Endothelial cell of umbilical vein (primary cell): ENCODE data around the gene MACROD2. TPM values are rescaled to one million over a fixed set of nuclear protein-coding genes. Genes with fewer than 3 reads are reported as not detected.

ENCODE experiments used
- BruUV-seq: library from RNA; stranded (reverse); fragments of 400-500 nt; replicated peaks from 2 replicates; lab custom pipeline; 2021; lab: Mats Ljungman, UMichigan
- CTCF ChIA-PET: fragments of 300-600, 350-600 bp; sonication (Branson Sonifier 250); formaldehyde crosslinking; loops from one replicate; lab custom pipeline; 2021; ENCODE audit warnings: antibody characterized with exemption, inconsistent platforms; lab: Charles Lee
- POLR2A ChIA-PET: fragments of 300-600, 350-600 bp; sonication (Branson Sonifier 250); formaldehyde crosslinking; loops from one replicate; lab custom pipeline; 2021; ENCODE audit warnings: antibody characterized with exemption, inconsistent platforms; lab: Charles Lee
- DNase-seq: peaks from one replicate; pipeline ENCODE4 v3.0.0-alpha.2; 2011; ENCODE audit warnings: low read depth, low spot score
- FAIRE-seq: peaks from 2 replicates; lab custom pipeline; 2011; peaks lifted over from hg19 to GRCh38; lab: Jason Lieb, UNC
- H2AFZ ChIP-seq: 2 replicates; pipeline ENCODE4 v1.6.0; 2012; ENCODE audit warnings: low read depth, low read length, control low read depth, inconsistent platforms
- H3K27ac ChIP-seq: 2 replicates; pipeline ENCODE4 v1.5.1; 2011; ENCODE audit warnings: low read depth, mild to moderate bottlenecking, control low read depth, low read length, moderate library complexity; ENCODE audit not compliant: insufficient read depth
- H3K27me3 ChIP-seq, 2 experiments: 2 replicates each; pipeline versions ENCODE4 v1.6.0 to v1.6.1; 2011; ENCODE audit warnings: low read length in 2 of 2, mixed read lengths in 1 of 2; ENCODE audit not compliant: control insufficient read depth in 2 of 2, insufficient read depth in 2 of 2
- H3K36me3 ChIP-seq, 2 experiments: 2 replicates in 1 of 2; 3 replicates in 1 of 2; pipeline ENCODE4 v1.5.1; 2011; ENCODE audit warnings: low read length in 2 of 2, mild to moderate bottlenecking in 1 of 2, moderate library complexity in 1 of 2; ENCODE audit not compliant: control insufficient read depth in 2 of 2, insufficient read depth in 2 of 2; ENCODE audit errors: extremely low read depth in 1 of 2
- H3K4me1 ChIP-seq: 3 replicates; pipeline ENCODE4 v1.5.1; 2011; ENCODE audit warnings: mild to moderate bottlenecking, low read length; ENCODE audit not compliant: control insufficient read depth, insufficient read depth; ENCODE audit errors: extremely low read depth
- H3K4me2 ChIP-seq: 2 replicates; pipeline ENCODE4 v1.6.1; 2011; ENCODE audit warnings: low read length, control low read depth, mixed read lengths; ENCODE audit not compliant: insufficient read depth
- H3K4me3 ChIP-seq, 3 experiments: fragments of 200-600 bp in 1 of 3; sonication (generic), shearing (Covaris generic) in 1 of 3; replicated peaks in 1 of 3; 2 replicates each; pipeline ENCODE4 v1.5.1; 2011 to 2016; ENCODE audit warnings: control low read depth in 3 of 3, low read length in 3 of 3, mild to moderate bottlenecking in 2 of 3, inconsistent platforms in 1 of 3, low read depth in 1 of 3, moderate library complexity in 1 of 3; ENCODE audit not compliant: insufficient read depth in 1 of 3
- H3K79me2 ChIP-seq: 2 replicates; pipeline ENCODE4 v1.6.0; 2012; ENCODE audit warnings: low read length, inconsistent platforms; ENCODE audit not compliant: control insufficient read depth, insufficient read depth
- H3K9ac ChIP-seq: replicated peaks from 2 replicates; pipeline ENCODE3; 2011; ENCODE audit warnings: low read length, control low read depth; ENCODE audit not compliant: insufficient read depth; ENCODE audit errors: extremely low read depth
- H3K9me1 ChIP-seq: replicated peaks from 3 replicates; pipeline ENCODE4 v1.6.0; 2011; ENCODE audit warnings: mild to moderate bottlenecking, low read length; ENCODE audit not compliant: control insufficient read depth, insufficient read depth; ENCODE audit errors: extremely low read depth
- H3K9me3 ChIP-seq: replicated peaks from 2 replicates; pipeline ENCODE4 v1.5.1; 2012; ENCODE audit warnings: low read length, inconsistent platforms; ENCODE audit not compliant: control insufficient read depth, insufficient read depth
- H4K20me1 ChIP-seq: replicated peaks from 2 replicates; pipeline ENCODE3; 2011; ENCODE audit warnings: mild to moderate bottlenecking, low read length; ENCODE audit not compliant: control insufficient read depth, insufficient read depth; ENCODE audit errors: extremely low read depth
- FOS ChIP-seq: IDR thresholded peaks from 2 replicates; pipeline ENCODE4 v1.6.1; 2011; ENCODE audit warnings: mild to moderate bottlenecking, low read length, moderate library complexity, borderline replicate concordance; ENCODE audit not compliant: insufficient read depth
- GATA2 ChIP-seq: IDR thresholded peaks from 2 replicates; pipeline ENCODE4 v1.7.0; 2011; ENCODE audit warnings: low read depth, mild to moderate bottlenecking, moderate library complexity, mixed read lengths, low read length; ENCODE audit not compliant: insufficient read length, insufficient read depth
- JUN ChIP-seq: IDR thresholded peaks from 2 replicates; pipeline ENCODE4 v1.6.1; 2011; ENCODE audit warnings: borderline replicate concordance, low read depth; ENCODE audit not compliant: insufficient read length, insufficient read depth
- MYC ChIP-seq: IDR thresholded peaks from one replicate; pipeline ENCODE4 v1.6.1; 2011; ENCODE audit warnings: mild to moderate bottlenecking, low read depth, low read length
- POLR2A ChIP-seq: IDR thresholded peaks from 2 replicates; pipeline ENCODE4 v1.6.1; 2012; ENCODE audit warnings: low read depth, mild to moderate bottlenecking, control low read depth, low read length
- POLR2AphosphoS5 ChIP-seq: IDR thresholded peaks from 2 replicates; pipeline ENCODE4 v1.6.1; 2012; ENCODE audit warnings: low read depth, mild to moderate bottlenecking, control low read depth, low read length, moderate library complexity; ENCODE audit not compliant: insufficient read depth
- dilution Hi-C: fragments of 300-500 bp; cut with MboI; formaldehyde crosslinking; loops from one replicate; pipeline ENCODE4 v1.15.0; 2019; ENCODE audit warnings: low sequenced_read_pairs; ENCODE audit not compliant: extremely low pct_ligation_motif_present
- intact Hi-C: fragments of 100-400 bp; cut with micrococcal nuclease; formaldehyde crosslinking; loops from one replicate; pipeline ENCODE4 v1.10.0; 2022
- polyA plus RNA-seq, 4 experiments: library from polyadenylated mRNA; depleted of rRNA in 3 of 4; stranded (reverse) in 3 of 4; unstranded in 1 of 4; fragments of >200 nt; gene quantifications; 2 replicates each; pipeline versions ENCODE4 v1.2.1 to v1.2.3, GENCODE V29; 2011 to 2012; ENCODE audit warnings: missing spikeins in 1 of 4
- total RNA-seq: library from RNA; stranded (reverse); gene quantifications from 2 replicates; pipeline ENCODE4 v1.2.3, GENCODE V29; 2021
- TF ChIP-seq, protein P1 (sequence below), 2 donors: IDR thresholded peaks; 1 replicate in 1 of 2; 2 replicates in 1 of 2; pipeline ENCODE4 v1.5.1; 2011; ENCODE audit warnings: low read length in 2 of 2, mild to moderate bottlenecking in 2 of 2, moderate library complexity in 2 of 2, control low read depth in 1 of 2, inconsistent platforms in 1 of 2, low read depth in 1 of 2; ENCODE audit not compliant: insufficient read depth in 1 of 2; ENCODE audit errors: extremely low read depth in 1 of 2
- TF ChIP-seq, protein P2 (sequence below): IDR thresholded peaks from 2 replicates; pipeline ENCODE4 v1.6.1; 2011; ENCODE audit not compliant: insufficient read depth, insufficient read length

Gene MACROD2
- total and polyA plus RNA-seq, 2 donors (not counting 3 experiments of a cell fraction or from before 2014, with no cell fraction given) = 0.11 to 0.73 TPM

DNA sequence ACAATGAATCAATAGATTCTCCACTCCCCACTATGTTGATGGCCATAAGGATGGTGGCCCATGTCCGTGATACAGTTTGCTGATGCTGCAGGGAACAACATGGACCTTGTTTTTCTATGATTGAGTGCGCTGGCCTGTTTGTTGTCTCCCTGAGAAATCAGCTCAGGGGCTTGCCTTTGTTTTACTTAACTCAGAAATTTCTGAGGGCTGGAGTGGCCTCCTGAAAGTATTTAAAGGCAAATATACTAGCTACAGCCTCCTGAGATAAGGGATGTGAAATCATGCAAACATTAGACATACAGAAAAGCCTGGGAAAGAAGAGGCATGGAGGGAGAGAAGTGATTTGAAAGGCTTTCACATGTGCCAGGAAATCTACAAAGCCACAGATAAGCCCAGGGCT lies 512.4 kb downstream of the MACROD2 start:
- FAIRE-seq (no peak), DNase-seq (no peak)
- Histone ChIP-seq H3K9me3 (no peaks in the 10 kb centered on the region), H3K9ac (no peak overlapping the region), H3K27ac (no peak overlapping the region), H3K27me3 (peaks cover 0 to 3% of the 10 kb centered on the region in 2 experiments), H3K9me1 (no peaks in the 10 kb centered on the region), H3K4me1 (peaks cover 5% of the 10 kb centered on the region), H3K36me3 (no peaks in the 10 kb centered on the region), H3K4me3 (no peak overlapping the region), H3K79me2 (no peaks in the 10 kb centered on the region), H4K20me1 (no peaks in the 10 kb centered on the region), H2AFZ (no peak overlapping the region), H3K4me2 (no peak overlapping the region)
- dilution Hi-C loops (no loop called here), intact Hi-C loops (no loop called here)
- CTCF ChIA-PET = no interaction called here
- POLR2A ChIA-PET = no interaction called here
- BruUV-seq = no TSS peak
- TF ChIP-seq JUN = no peak
- TF ChIP-seq, protein P1, sequence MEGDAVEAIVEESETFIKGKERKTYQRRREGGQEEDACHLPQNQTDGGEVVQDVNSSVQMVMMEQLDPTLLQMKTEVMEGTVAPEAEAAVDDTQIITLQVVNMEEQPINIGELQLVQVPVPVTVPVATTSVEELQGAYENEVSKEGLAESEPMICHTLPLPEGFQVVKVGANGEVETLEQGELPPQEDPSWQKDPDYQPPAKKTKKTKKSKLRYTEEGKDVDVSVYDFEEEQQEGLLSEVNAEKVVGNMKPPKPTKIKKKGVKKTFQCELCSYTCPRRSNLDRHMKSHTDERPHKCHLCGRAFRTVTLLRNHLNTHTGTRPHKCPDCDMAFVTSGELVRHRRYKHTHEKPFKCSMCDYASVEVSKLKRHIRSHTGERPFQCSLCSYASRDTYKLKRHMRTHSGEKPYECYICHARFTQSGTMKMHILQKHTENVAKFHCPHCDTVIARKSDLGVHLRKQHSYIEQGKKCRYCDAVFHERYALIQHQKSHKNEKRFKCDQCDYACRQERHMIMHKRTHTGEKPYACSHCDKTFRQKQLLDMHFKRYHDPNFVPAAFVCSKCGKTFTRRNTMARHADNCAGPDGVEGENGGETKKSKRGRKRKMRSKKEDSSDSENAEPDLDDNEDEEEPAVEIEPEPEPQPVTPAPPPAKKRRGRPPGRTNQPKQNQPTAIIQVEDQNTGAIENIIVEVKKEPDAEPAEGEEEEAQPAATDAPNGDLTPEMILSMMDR (IDR thresholded peaks at IDR 0.05; ENCODE audit: extremely low read depth in 1 of 2, insufficient read depth in 1 of 2, low read depth in 1 of 2, low read length in 2 of 2) = no peak
- no peak for TF ChIP-seq MYC
- TF ChIP-seq GATA2 = no peak
- TF ChIP-seq, protein P2, sequence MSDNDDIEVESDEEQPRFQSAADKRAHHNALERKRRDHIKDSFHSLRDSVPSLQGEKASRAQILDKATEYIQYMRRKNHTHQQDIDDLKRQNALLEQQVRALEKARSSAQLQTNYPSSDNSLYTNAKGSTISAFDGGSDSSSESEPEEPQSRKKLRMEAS = no peak
- TF ChIP-seq FOS = no peak
- TF ChIP-seq POLR2AphosphoS5 = no peak
- no peak for TF ChIP-seq POLR2A
